NCI-H526 treated with DMSO at 0.1 percent for 48 hours (cell line): Measurements from ENCODE around the gene ACP5.

Experiments used
- DNase-seq: peaks from one replicate; lab custom pipeline; 2025; lab: John Stamatoyannopoulos, UW

Gene ACP5

DNA sequence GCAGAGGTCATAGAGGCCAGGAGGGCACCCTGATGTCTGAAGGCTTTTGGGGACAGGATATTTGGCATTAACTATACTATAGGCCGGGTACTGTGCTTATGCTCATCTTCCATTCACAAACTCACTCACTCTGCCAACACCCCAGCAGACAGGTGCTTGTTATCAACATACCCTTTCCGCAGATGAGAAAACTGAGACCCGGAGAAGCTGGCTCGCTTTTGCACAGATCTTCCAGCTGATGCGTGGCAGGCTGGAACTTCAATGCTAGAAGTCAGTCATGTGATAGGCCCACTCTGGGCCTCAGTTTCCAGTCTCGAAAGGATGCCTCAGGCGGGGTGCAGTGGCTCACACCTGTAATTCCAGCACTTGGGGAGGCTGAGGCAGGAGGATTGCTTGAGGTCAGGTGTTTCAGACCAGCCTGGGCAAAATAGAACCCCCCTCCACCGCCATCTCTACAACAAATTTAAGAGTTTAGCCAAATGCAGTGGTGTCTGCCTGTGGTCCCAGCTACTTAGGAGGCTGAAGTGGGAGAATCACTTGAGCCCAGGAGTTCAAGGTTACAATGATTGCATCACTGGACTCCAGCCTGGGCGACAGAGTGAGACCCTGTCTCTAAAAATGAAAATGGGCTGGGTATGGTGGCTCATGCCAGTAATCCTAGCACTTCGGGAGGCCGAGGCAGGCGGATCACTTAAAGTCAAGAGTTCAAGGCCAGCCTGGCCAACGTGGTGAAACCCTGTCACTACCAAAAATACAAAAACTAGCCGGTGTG lies 29.3 kb downstream of the ACP5 start:
- DNase-seq = no peak

GRCh38 chr19:11541238-11541637 lies 36.2 kb downstream of the ACP5 start:
- no peak for DNase-seq

GRCh38 chr19:11540645-11541044 lies 36.8 kb downstream of the ACP5 start:
- no peak for DNase-seq

- DNase-seq = no peak
These were observed 37.7 kb downstream of the ACP5 start for GRCh38 chr19:11539495-11540365.

- no peak for DNase-seq
These were observed 39.0 kb downstream of the ACP5 start, which contains the start of gene CNN1 for GRCh38 chr19:11538232-11539036. Gene CNN1 (plus strand): TSS chr19:11538851. CDS start chr19:11538928, 77 bp downstream.

DNA sequence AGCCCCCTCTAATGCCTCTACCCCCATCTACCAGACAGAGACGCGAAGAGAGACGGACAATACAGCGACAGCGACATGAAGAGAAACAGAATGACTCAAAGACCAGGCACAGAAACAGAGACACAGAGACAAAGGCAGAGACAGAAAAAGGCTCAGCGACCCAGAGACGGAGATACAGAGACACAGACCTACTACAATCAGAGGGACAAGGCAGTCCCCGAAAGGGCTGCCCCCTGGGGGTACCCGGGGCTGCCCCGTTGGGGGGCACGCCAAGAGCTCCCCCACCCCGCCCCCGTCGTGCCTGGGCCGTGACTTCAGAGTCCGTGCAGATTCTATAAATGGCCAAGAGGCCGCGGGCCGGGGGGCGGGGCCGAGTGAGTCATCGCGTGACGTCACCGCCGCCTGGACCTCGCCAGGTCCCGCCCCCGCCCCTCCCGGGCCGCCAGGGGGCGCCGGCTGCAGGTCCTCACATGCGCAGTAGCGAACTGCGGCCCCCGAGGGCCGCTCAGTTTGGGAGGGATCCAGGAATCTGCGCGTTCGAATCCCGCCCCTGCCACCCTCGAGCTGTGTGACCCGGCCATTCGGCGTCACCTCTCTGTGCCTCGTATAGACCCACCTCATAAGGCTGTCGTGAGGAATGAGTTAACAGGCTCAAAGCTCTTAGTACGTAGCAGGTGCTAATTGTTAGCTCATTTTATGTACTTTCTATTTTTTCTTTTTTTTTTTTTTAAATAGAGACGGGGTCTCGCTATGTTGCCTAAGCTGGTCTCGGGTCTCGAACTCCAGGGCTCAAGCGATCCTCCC lies 41.5 kb downstream of the ACP5 start:
- DNase-seq = peak; percentile 3

GRCh38 chr19:11534948-11535347 lies 42.5 kb downstream of the ACP5 start:
- DNase-seq = no peak

DNA sequence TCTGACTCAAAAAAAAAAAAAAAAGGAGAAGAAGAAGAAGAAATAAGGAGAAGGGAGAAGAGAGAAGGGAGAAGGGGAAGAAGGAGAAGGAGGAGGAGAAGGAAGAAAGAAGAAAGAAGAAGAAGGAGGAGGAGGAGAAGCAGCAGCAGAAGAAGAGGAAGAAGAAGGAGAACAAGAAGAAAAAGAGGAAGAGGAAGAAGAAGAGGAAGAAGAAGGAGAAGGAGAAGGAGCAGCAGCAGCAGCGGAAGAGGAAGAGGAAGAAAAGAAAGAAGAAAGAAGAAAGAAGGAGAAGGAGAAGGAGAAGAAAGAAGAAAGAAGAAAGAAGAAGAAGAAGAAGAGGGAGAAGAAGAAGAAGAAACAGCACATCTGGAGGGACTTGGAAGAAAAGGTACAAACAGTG lies 42.9 kb downstream of the ACP5 start:
- DNase-seq = no peak

DNA sequence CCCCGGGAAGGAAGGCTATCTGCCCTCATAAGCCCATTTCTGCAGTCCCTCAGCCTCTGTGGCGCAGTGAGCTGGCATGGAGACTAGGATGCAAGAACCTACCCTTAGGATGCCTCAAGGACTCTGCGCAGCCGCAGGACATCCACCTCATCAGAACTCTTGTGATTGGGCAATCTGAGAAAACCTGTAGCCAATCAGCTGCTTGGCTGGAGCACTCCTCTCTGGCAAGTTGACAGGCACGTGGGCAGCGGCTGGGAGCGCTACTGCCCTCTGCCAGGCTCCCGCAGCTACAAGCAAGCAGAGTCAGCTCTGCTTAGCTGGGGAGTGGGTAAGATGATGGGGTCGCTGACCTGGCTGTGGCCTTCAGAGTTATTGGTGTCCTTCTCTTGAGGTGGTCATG lies 47.0 kb downstream of the ACP5 start:
- peak; percentile 73 for DNase-seq

- peak; percentile 89 for DNase-seq
These were observed 48.7 kb downstream of the ACP5 start, which contains the start of gene ECSIT for GRCh38 chr19:11528551-11529341. Gene ECSIT (minus strand): TSS chr19:11529134. CDS start chr19:11519170, 9,964 bp downstream.
